K562 (cell line): ENCODE results near the gene ZNF556. TPM values are rescaled to one million over a fixed set of nuclear protein-coding genes. Genes with fewer than 3 reads are reported as not detected.
A peak's percentile ranks its signal among the peaks of the same experiment; 100 is the strongest.

ENCODE experiments used
- ARNT ChIP-seq, 2 experiments: fragments of 450-650 bp; IDR thresholded peaks; 2 replicates each; pipeline ENCODE4 v1.6.1; 2016; ENCODE audit warnings: mild to moderate bottlenecking in 1 of 2
- CBX3 ChIP-seq, 2 experiments: IDR thresholded peaks; 1 replicate in 1 of 2; 2 replicates in 1 of 2; pipeline ENCODE4 v1.6.1; 2012; ENCODE audit warnings: inconsistent platforms in 2 of 2, low read length in 2 of 2, borderline replicate concordance in 1 of 2, control low read depth in 1 of 2
- ETV6 ChIP-seq, 3 experiments: fragments of 150-350 bp in 1 of 3; sonication (generic) in 1 of 3; formaldehyde crosslinking in 1 of 3; IDR thresholded peaks; 2 replicates each; pipeline versions ENCODE4 v1.6.1 to v1.8.0; 2014 to 2022; ENCODE audit warnings: borderline replicate concordance in 2 of 3, low read depth in 2 of 3, antibody characterized with exemption in 1 of 3, low read length in 1 of 3, mild to moderate bottlenecking in 1 of 3, missing genetic modification reagents in 1 of 3
- GTF2F1 ChIP-seq: IDR thresholded peaks from 2 replicates; pipeline ENCODE4 v1.6.1; 2011; ENCODE audit warnings: low read depth, low read length, improper control_type of control experiment
- NFATC3 ChIP-seq: fragments of 450-650 bp; IDR thresholded peaks from 2 replicates; pipeline ENCODE4 v1.6.1; 2017; ENCODE audit warnings: mild to moderate bottlenecking
- PRDM10 ChIP-seq: fragments of 450-650 bp; IDR thresholded peaks from 2 replicates; pipeline ENCODE4 v1.6.1; 2018; ENCODE audit not compliant: partially characterized antibody
- SIX5 ChIP-seq, 2 experiments: IDR thresholded peaks; 2 replicates each; pipeline ENCODE4 v1.6.1; 2011; ENCODE audit warnings: low read length in 2 of 2, borderline replicate concordance in 1 of 2, low read depth in 1 of 2, mild to moderate bottlenecking in 1 of 2, moderate library complexity in 1 of 2; ENCODE audit not compliant: insufficient read depth in 1 of 2
- SMAD3 ChIP-seq: fragments of 450-650 bp; formaldehyde crosslinking; conservative IDR thresholded peaks from 2 replicates; pipeline ENCODE4 v1.4.0; 2020; ENCODE audit warnings: mild to moderate bottlenecking
- SPI1 ChIP-seq: IDR thresholded peaks from 2 replicates; pipeline ENCODE4 v1.6.1; 2011; ENCODE audit warnings: low read depth, low read length, control low read depth, borderline replicate concordance
- polyA plus RNA-seq, 8 experiments: library from polyadenylated mRNA; depleted of rRNA in 4 of 8; stranded (reverse) in 5 of 8; unstranded in 3 of 8; fragments of >200 nt; fragmentation: Nextera tagmentation in 2 of 8; fragmentation: Illumina TruSeq in 1 of 8; extraction: Ambion mirVana in 2 of 8; extraction: Trizol in 1 of 8; gene quantifications; 2 replicates each; pipeline versions ENCODE4 v1.2.1 to v1.2.3, GENCODE V29; 2011 to 2014; ENCODE audit warnings: inconsistent platforms in 1 of 8, missing spikeins in 1 of 8
- total RNA-seq, 7 experiments: library from RNA; depleted of rRNA in 6 of 7; stranded (reverse); fragments of >200 nt in 6 of 7; fragmentation: Illumina TruSeq in 2 of 7; extraction: Trizol in 2 of 7; gene quantifications; 2 replicates each; pipeline versions ENCODE4 v1.2.1 to v1.2.3, GENCODE V29; 2011 to 2021; ENCODE audit warnings: low replicate concordance in 1 of 7
- TF ChIP-seq, protein P1 (sequence below), 2 experiments: fragments of 450-650 bp in 1 of 2; sonication (generic) in 1 of 2; formaldehyde crosslinking in 1 of 2; IDR thresholded peaks; 2 replicates each; pipeline versions ENCODE4 v1.7.1 to v1.9.0; 2016 to 2022; ENCODE audit warnings: inconsistent platforms in 1 of 2, mild to moderate bottlenecking in 1 of 2, missing genetic modification reagents in 1 of 2

Gene ZNF556
- total and polyA plus RNA-seq, 9 of the 15 experiments (the other 6 are each of a cell fraction or from before 2014, with no cell fraction given) = 0.01 to 0.36 (median 0.10) TPM; not detected in 1

DNA sequence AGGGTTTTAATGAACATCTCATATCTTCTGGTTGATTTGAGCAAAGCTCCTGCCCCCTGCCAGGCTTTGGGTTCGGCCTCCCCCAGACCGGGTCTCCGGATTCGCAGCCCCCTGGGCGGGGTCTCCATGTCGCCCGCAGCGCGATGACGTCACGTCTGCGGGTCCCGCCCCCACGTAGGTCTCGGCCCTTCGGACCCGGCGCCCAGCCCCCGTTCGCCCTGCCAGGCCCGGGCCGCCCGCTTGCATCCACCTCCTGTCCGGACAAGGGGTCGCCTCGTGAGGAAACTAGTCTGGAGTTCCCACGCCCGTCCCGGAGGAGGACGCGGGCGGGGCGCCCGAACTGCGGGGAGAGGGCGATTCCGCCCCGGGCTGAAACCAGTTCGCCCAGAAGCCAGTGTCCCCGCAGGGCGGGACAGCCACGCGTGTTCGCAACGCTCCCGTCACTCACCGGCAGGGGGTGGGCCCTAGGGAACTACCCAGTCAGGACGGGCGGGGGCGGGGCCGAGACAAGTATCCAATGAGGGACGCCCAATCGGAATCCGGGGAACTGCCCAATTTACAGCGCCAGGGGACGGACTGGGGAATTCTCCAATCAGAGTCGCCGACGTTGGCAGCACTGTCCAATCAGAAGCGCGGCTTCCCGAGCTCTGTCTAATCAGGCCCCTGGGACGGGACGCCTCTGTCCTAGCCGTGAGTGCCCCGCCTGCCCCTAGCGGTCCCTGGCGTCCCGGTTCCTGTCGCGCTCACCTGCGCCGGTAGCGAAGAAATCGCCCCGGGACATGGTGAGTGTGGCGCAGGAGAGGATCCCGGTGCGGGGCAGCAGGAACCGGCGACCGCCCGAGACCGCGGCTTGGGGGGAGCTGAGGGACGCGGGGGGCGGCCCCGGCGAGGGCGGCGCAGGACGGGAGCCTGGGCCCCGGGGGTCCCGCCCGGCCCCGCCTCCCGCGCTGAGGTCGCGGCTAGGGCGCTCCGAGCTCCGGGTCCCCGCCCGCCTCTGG is 26.0 kb upstream of the ZNF556 start, which contains the start of gene ZNF555 (continued):
- TF ChIP-seq CBX3 (IDR thresholded peaks at IDR 0.05; ENCODE audit: borderline replicate concordance in 1 of 2, low read length in 2 of 2) (peak in 1 of 2 experiments; percentile 20; a peak in 1 of 3 replicates), PRDM10 (no peak), SMAD3 (no peak), SIX5 (IDR thresholded peaks at IDR 0.05; ENCODE audit: borderline replicate concordance in 1 of 2, insufficient read depth in 1 of 2, low read depth in 1 of 2, low read length in 2 of 2) (no peak), SPI1 (0 out of 2 replicates have a peak, but pooled peaks have one; percentile 3), NFATC3 (no peak), ARNT (IDR thresholded peaks at IDR 0.05) (no peak), GTF2F1 (no peak), ETV6 (IDR thresholded peaks at IDR 0.05; ENCODE audit: borderline replicate concordance in 1 of 2, low read depth in 2 of 2, low read length in 1 of 2) (no peak), ETV6 (CRISPR knock-in tag; IDR thresholded peaks at IDR 0.05; ENCODE audit: borderline replicate concordance) (no peak; the same call in 1 of the 2 replicates)
- TF ChIP-seq, protein P1, sequence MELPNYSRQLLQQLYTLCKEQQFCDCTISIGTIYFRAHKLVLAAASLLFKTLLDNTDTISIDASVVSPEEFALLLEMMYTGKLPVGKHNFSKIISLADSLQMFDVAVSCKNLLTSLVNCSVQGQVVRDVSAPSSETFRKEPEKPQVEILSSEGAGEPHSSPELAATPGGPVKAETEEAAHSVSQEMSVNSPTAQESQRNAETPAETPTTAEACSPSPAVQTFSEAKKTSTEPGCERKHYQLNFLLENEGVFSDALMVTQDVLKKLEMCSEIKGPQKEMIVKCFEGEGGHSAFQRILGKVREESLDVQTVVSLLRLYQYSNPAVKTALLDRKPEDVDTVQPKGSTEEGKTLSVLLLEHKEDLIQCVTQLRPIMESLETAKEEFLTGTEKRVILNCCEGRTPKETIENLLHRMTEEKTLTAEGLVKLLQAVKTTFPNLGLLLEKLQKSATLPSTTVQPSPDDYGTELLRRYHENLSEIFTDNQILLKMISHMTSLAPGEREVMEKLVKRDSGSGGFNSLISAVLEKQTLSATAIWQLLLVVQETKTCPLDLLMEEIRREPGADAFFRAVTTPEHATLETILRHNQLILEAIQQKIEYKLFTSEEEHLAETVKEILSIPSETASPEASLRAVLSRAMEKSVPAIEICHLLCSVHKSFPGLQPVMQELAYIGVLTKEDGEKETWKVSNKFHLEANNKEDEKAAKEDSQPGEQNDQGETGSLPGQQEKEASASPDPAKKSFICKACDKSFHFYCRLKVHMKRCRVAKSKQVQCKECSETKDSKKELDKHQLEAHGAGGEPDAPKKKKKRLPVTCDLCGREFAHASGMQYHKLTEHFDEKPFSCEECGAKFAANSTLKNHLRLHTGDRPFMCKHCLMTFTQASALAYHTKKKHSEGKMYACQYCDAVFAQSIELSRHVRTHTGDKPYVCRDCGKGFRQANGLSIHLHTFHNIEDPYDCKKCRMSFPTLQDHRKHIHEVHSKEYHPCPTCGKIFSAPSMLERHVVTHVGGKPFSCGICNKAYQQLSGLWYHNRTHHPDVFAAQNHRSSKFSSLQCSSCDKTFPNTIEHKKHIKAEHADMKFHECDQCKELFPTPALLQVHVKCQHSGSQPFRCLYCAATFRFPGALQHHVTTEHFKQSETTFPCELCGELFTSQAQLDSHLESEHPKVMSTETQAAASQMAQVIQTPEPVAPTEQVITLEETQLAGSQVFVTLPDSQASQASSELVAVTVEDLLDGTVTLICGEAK (IDR thresholded peaks at IDR 0.05) = peak; percentile 44; the same call in 1 of the 2 replicates
- TF ChIP-seq, protein P1 (CRISPR knock-in tag; IDR thresholded peaks at IDR 0.05) = no peak
